ENCODE measurements around the gene TMEM131.

The TMEM131 gene

DNA sequence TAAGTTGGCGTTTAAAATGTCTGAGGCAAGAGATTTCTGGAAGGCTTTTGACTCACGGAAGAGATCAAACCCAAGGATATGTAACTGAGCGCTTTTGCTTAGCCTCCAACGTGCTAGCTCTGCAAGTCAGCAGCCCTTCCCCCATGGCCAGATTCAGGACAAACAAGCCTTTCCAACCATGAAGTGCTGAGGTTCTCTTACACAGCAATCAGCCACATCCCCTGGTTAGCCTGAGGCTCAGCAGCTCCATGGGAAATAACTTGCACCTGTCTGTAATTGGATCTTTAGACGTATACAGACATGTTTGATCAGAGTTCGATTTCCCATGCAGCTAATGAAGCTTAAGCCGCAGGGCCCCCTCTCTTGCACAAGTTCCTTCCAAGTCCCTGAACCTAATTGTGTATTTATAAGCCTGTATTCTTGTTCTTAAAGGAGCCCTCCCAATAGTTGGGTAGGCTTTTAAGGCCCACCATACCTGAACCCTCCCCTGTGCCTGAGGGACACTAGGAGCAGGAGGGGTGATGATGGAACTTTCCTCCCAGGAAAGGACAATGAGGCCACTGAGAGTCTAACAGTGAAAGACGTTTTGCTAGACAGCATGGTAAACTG lies 2.1 kb upstream of the TMEM131 start:
- no peaks in the 10 kb centered on the region for H3K36me3 ChIP-seq (ENCODE audit: control insufficient read depth, insufficient read depth, low read length)
- H3K27me3 ChIP-seq (replicated peaks; ENCODE audit: control insufficient read depth, insufficient read depth, low read length), result no peaks in the 10 kb centered on the region
- H3K4me3 ChIP-seq (replicated peaks; ENCODE audit: low read depth, low read length), result no peak overlapping the region
- DNase-seq (ENCODE audit: extremely low read depth, insufficient read length), result no peak
- TF ChIP-seq, protein P1, sequence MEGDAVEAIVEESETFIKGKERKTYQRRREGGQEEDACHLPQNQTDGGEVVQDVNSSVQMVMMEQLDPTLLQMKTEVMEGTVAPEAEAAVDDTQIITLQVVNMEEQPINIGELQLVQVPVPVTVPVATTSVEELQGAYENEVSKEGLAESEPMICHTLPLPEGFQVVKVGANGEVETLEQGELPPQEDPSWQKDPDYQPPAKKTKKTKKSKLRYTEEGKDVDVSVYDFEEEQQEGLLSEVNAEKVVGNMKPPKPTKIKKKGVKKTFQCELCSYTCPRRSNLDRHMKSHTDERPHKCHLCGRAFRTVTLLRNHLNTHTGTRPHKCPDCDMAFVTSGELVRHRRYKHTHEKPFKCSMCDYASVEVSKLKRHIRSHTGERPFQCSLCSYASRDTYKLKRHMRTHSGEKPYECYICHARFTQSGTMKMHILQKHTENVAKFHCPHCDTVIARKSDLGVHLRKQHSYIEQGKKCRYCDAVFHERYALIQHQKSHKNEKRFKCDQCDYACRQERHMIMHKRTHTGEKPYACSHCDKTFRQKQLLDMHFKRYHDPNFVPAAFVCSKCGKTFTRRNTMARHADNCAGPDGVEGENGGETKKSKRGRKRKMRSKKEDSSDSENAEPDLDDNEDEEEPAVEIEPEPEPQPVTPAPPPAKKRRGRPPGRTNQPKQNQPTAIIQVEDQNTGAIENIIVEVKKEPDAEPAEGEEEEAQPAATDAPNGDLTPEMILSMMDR (IDR thresholded peaks at IDR 0.05; ENCODE audit: insufficient read depth, low read length, poor library complexity, severe bottlenecking), result no peak

GRCh38 chr2:97996679-97997078 lies 931 bp upstream of the TMEM131 start:
- Histone ChIP-seq H3K4me3 (replicated peaks; ENCODE audit: low read depth, low read length) (peak overlapping the region; percentile 86), H3K36me3 (ENCODE audit: control insufficient read depth, insufficient read depth, low read length) (no peaks in the 10 kb centered on the region), H3K27me3 (replicated peaks; ENCODE audit: control insufficient read depth, insufficient read depth, low read length) (no peaks in the 10 kb centered on the region)
- TF ChIP-seq, protein P1 (IDR thresholded peaks at IDR 0.05; ENCODE audit: insufficient read depth, low read length, poor library complexity, severe bottlenecking), result no peak
- DNase-seq (ENCODE audit: extremely low read depth, insufficient read length), result no peak

- Histone ChIP-seq H3K27me3 (replicated peaks; ENCODE audit: control insufficient read depth, insufficient read depth, low read length) (no peaks in the 10 kb centered on the region), H3K36me3 (ENCODE audit: control insufficient read depth, insufficient read depth, low read length) (no peaks in the 10 kb centered on the region), H3K4me3 (replicated peaks; ENCODE audit: low read depth, low read length) (peak overlapping the region; percentile 86)
- peak; percentile 87 for DNase-seq (ENCODE audit: extremely low read depth, insufficient read length)
- TF ChIP-seq, protein P1 (IDR thresholded peaks at IDR 0.05; ENCODE audit: insufficient read depth, low read length, poor library complexity, severe bottlenecking), result no peak
Observed at GRCh38 chr2:97995026-97995733, 568 bp downstream of the TMEM131 start.

DNA sequence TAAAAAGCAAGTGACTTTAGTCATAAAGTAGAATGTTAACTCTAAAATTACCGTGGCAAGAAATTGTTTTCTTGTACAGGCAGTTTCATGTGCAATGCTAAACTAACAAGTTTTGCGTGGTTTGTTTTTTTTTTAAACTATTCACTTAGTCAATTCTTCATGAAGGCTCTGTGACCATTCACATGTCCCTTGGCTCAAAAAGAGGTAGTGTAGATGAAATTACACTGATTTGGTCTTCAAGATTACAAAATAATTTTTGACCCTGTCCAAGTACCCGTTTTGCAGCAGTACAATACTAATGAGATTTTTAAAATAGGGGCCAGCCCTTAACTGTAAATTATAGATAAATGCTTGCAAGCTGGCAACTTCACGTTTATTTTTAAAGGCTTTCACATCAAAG lies 1.3 kb downstream of the TMEM131 start:
- TF ChIP-seq, protein P1 (IDR thresholded peaks at IDR 0.05; ENCODE audit: insufficient read depth, low read length, poor library complexity, severe bottlenecking), result no peak
- Histone ChIP-seq H3K27me3 (replicated peaks; ENCODE audit: control insufficient read depth, insufficient read depth, low read length) (no peaks in the 10 kb centered on the region), H3K4me3 (replicated peaks; ENCODE audit: low read depth, low read length) (peak overlapping the region; percentile 86), H3K36me3 (ENCODE audit: control insufficient read depth, insufficient read depth, low read length) (no peaks in the 10 kb centered on the region)
- no peak for DNase-seq (ENCODE audit: extremely low read depth, insufficient read length)

DNA sequence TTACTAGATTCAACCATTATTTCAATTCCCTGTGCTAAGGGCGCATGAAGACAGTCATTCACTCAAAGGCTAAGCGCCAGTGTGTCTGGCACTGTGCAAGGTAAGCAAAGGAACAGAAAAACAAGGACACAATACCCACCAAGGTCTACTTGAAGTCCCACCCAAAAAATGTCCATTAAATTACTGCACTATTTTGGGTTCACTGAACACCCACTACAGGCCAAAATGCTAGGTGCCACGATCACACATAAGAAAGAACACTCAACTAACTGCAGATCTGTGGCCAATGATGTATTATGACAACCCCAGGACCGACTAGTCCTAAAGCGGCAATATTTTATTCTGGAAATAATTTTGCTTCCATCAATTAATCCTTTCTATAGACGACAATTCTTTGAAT lies 1.8 kb downstream of the TMEM131 start:
- TF ChIP-seq, protein P1 (IDR thresholded peaks at IDR 0.05; ENCODE audit: insufficient read depth, low read length, poor library complexity, severe bottlenecking), result peak; percentile 6
- H3K4me3 ChIP-seq (replicated peaks; ENCODE audit: low read depth, low read length), result peak overlapping the region; percentile 86
- no peaks in the 10 kb centered on the region for H3K27me3 ChIP-seq (replicated peaks; ENCODE audit: control insufficient read depth, insufficient read depth, low read length)
- no peaks in the 10 kb centered on the region for H3K36me3 ChIP-seq (ENCODE audit: control insufficient read depth, insufficient read depth, low read length)
- DNase-seq (ENCODE audit: extremely low read depth, insufficient read length), result no peak

Data from GM06990 (cell line).